GM21360 (cell line): Measurements from ENCODE around the gene CD28.
"Not testable (repeated sequence)": the region's sequence is repeated elsewhere in the genome, so short reads cannot be mapped to it uniquely, and the experiment has no call there.

Source experiments
- ATAC-seq: cut with Tn5 transposase; IDR thresholded peaks from one replicate; pipeline ENCODE4 v1.9.1; 2021; ENCODE audit warnings: mild to moderate bottlenecking, moderate library complexity; ENCODE audit not compliant: unreplicated experiment

The CD28 gene

GRCh38 chr2:203685789-203686420 lies 20.5 kb upstream of the CD28 start:
- ATAC-seq: no peak

DNA sequence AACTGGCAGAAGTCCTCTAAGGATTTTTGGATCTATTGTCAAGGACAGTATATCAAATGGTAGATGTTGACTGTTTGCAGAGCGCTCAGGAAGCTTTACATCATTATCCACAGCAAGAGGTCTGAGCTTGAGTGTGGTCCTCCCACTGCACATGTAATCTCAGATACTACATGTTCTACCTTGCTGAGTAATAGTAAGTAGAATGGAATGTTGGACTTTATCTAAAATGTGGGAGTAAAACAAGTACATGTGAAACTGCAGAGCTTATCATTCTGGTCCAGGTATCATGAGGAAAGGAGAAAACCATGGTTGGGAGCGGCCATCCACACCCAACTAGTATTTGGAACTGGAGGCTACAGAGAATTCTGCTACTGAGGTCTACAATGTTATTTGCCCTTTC lies 19.3 kb upstream of the CD28 start:
- ATAC-seq: no peak

- peak; percentile 77 for ATAC-seq
These were observed 17.6 kb upstream of the CD28 start for GRCh38 chr2:203688798-203689197.

- no peak for ATAC-seq
These were observed 16.9 kb upstream of the CD28 start for GRCh38 chr2:203689426-203690116.

- ATAC-seq: no peak
These were observed 16.4 kb upstream of the CD28 start for GRCh38 chr2:203690117-203690431.

GRCh38 chr2:203690441-203691047 lies 15.9 kb upstream of the CD28 start:
- ATAC-seq: no peak

DNA sequence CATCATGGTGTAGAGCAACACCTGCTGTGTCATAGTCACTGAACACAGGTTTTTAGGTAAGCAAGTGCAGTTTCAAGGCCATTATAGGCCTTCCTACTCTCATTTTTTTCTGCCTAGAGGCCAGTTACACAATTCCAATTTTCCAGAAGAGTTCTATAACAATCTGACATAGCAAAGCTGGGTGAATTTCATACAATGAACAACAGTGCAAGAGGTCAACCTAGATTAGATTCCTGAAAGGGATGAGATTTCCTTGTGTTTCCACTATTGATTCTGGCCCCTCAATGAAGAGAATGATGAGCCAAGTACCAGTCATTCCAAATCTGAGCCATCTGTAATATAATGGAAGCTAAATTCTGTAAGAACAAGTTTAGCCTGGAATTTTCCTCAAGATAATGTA lies 15.3 kb upstream of the CD28 start:
- no peak for ATAC-seq

- ATAC-seq: no peak
These were observed 14.3 kb upstream of the CD28 start for GRCh38 chr2:203692031-203692710.

DNA sequence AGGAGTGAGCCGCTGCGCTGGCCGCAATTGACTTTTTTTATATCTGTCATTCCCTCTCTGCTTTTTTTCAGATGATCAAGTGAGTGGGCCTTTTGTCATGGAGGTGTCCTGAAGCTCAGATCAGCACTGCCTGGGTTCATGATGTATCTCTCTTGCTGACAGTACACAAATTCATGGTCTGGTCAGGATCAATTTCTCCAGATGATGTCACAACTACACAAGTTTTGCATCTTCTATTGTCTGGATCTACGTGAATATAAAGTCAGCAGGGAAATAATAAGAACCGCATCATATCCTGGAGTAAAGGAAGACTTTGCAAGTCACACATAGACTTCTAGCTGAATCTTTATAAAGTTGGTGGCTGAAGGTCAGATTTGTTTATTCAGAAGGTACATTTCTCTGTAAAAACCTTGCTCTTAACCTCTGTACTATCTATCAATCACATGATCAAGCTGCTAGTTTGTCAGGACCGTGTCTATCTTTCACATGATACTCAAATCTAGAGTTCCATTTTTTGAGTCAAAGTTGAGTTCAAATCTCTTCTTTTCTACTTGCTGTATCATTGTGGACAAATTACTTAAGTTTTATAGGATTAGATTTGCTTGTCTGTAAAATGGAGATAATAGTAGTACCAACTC lies 13.1 kb upstream of the CD28 start:
- no peak for ATAC-seq

- ATAC-seq: no peak
These were observed 12.2 kb upstream of the CD28 start for GRCh38 chr2:203694191-203694590.

DNA sequence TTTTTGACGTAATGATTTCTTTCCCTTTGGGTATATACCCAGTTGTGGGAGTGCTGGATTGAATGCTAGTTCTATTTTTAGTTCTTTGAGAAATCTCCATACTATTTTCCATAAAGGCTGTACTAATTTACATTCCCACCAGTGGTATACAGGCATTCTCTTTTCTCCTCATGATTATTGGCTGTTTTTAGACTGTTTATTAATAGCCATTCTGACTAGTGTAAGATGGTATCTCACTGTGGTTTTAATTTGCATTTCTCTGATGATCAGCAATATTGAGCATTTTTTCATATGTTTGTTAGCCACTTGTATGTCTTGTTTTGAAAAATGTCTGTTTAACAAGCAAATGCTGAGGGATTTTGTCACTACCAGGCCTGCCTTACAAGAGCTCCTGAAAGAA lies 9.2 kb upstream of the CD28 start:
- ATAC-seq: no peak

DNA sequence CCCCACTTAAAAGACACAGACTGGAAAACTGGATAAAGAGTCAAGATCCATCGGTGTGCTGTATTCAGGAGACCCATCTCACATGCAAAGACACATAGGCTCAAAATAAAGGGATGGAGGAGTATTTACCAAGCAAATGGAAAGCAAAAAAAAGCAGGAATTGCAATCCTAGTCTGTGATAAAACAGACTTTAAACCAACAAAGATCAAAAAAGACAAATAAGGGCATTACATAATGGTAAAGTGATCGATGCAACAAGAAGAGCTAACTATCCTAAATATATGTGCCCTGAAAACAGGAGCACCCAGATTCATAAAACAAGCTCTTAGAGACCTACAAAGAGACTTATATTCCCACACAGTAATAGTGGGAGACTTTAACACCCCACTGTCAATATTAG lies 8.7 kb upstream of the CD28 start:
- not testable (repeated sequence) for ATAC-seq

DNA sequence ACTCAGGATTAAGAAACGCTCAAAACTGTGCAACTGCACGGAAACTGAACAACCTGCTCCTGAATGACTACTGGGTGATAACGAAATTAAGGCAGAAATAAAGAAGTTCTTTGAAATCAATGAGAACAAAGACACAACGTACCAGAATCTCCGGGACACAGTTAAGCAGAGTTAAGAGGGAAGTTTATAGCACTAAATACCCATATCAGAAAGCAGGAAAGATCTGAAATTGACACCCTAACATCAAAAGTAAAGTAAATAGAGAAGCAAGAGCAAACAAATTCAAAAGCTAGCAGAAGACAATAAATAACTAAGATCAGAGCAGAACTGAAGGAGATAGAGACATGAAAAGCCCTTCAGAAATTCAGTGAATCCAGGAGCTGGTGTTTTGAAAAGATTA lies 8.0 kb upstream of the CD28 start:
- ATAC-seq: not testable (repeated sequence)

- no peak for ATAC-seq
These were observed 2.0 kb upstream of the CD28 start for GRCh38 chr2:203704430-203704829.

GRCh38 chr2:203705178-203705577 lies 1.3 kb upstream of the CD28 start:
- ATAC-seq: no peak

DNA sequence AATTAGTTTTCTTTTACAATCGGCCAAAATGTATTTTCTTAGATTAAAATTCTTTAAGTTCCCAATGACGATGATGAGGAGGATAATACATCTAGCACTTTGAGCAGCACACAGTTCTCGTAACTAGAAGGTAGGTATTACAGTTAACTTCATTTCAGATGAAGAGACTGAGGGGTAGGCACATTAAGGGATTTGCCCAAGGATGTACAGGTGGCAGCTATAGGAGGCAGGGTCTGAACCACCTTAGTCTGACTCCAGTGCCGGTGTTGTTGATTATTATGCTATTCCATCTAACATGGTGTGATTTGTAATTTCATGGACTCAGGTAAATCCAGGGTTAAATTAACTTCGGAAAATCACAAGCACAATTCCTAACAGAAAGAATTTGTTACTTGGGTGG lies 1.1 kb downstream of the CD28 start:
- ATAC-seq: no peak

GRCh38 chr2:203708846-203709396 lies 2.5 kb downstream of the CD28 start:
- ATAC-seq: no peak

GRCh38 chr2:203709416-203710040 lies 3.1 kb downstream of the CD28 start:
- ATAC-seq: no peak

- ATAC-seq: no peak
These were observed 3.8 kb downstream of the CD28 start for GRCh38 chr2:203710226-203710625.

DNA sequence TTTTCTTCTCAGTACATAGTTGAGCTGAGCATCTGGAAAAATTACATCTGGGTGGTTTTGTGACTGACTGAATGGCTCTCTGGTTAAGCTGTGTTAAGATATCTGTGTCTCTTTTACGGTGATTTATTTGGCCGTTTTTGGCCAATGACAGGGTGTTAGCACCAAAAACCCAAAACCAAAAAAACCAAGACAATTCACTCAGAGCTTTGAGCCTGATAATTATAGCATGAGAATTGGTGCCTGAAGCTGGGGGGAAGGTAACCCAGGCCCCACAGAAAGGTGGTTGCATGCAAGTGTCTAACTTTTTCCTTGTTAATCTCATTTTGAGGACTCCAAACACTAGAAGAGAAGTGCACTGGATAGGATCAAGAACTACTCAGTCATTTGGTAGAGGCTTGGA lies 4.5 kb downstream of the CD28 start:
- no peak for ATAC-seq

DNA sequence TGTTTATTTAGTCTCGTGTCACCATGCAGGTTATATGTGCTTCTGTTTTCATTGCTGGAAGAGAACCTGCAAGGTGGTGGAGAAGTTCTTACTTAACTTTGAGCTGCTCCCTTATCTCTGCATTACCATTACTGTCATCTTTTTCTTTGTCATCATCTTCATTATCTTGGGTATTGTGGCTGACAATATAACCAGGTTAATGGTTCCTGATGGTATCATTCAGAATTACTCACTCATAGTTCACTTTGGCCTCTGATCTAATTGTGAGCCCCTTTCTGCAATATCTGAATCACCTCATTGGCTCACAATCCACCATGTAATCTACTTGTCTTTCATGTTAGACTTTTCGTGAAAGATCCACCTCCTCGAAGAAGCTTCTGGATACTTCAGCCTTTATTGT lies 5.0 kb downstream of the CD28 start:
- no peak for ATAC-seq
